H9 (cell line): ENCODE results near the gene RNF167. TPM values are rescaled to one million over a fixed set of nuclear protein-coding genes. Genes with fewer than 3 reads are reported as not detected.

Source experiments
- DNase-seq: peaks from one replicate; pipeline ENCODE4 v3.0.0-alpha.2; 2017
- H2AFZ ChIP-seq: one replicate; pipeline ENCODE4 v1.6.1; 2013; ENCODE audit warnings: mild to moderate bottlenecking, low read length, control low read depth, moderate library complexity
- H2AK5ac ChIP-seq: 2 replicates; pipeline ENCODE4 v1.6.1; 2013; ENCODE audit warnings: low read length, control low read depth, mixed read lengths; ENCODE audit not compliant: insufficient read length
- H2BK120ac ChIP-seq: one replicate; pipeline ENCODE4 v1.6.1; 2013; ENCODE audit warnings: low read depth, mild to moderate bottlenecking, low read length, control low read depth, inconsistent platforms; ENCODE audit not compliant: poor library complexity, severe bottlenecking
- H2BK12ac ChIP-seq: 2 replicates; pipeline ENCODE4 v1.6.1; 2013; ENCODE audit warnings: low read length, control low read depth, mixed read lengths, low read depth; ENCODE audit not compliant: insufficient read length
- H2BK15ac ChIP-seq: 2 replicates; pipeline ENCODE4 v1.6.1; 2013; ENCODE audit warnings: low read depth, low read length, control low read depth
- H2BK20ac ChIP-seq: one replicate; pipeline ENCODE4 v1.6.1; 2013; ENCODE audit warnings: low read depth, mild to moderate bottlenecking, low read length, control low read depth, inconsistent platforms; ENCODE audit not compliant: poor library complexity, severe bottlenecking
- H2BK5ac ChIP-seq: 2 replicates; pipeline ENCODE4 v1.6.1; 2013; ENCODE audit warnings: low read length, control low read depth, mixed read lengths; ENCODE audit not compliant: insufficient read length
- H3K14ac ChIP-seq: 2 replicates; pipeline ENCODE4 v1.6.1; 2013; ENCODE audit warnings: low read length, control low read depth; ENCODE audit not compliant: insufficient read depth
- H3K18ac ChIP-seq: 2 replicates; pipeline ENCODE4 v1.6.1; 2013; ENCODE audit warnings: low read depth, mild to moderate bottlenecking, mixed read lengths, low read length, control low read depth; ENCODE audit not compliant: insufficient read length
- H3K23ac ChIP-seq: 2 replicates; pipeline ENCODE4 v1.6.1; 2013; ENCODE audit warnings: low read length, control low read depth, mixed read lengths, low read depth; ENCODE audit not compliant: insufficient read length
- H3K23me2 ChIP-seq: 2 replicates; pipeline ENCODE4 v1.6.1; 2013; ENCODE audit warnings: low read depth, mild to moderate bottlenecking, mixed read lengths, low read length, control low read depth; ENCODE audit not compliant: insufficient read length, poor library complexity, severe bottlenecking
- H3K27ac ChIP-seq: 2 replicates; pipeline ENCODE4 v1.5.1; 2013; ENCODE audit warnings: low read length, control low read depth, mixed read lengths, low read depth; ENCODE audit not compliant: insufficient read length
- H3K27me3 ChIP-seq: 2 replicates; pipeline ENCODE4 v1.6.1; 2013; ENCODE audit warnings: low read length, control low read depth, inconsistent platforms; ENCODE audit not compliant: insufficient read depth
- H3K4ac ChIP-seq: 2 replicates; pipeline ENCODE4 v1.6.1; 2013; ENCODE audit warnings: low read depth, mild to moderate bottlenecking, control low read depth, inconsistent platforms, low read length, moderate library complexity
- H3K4me1 ChIP-seq: 2 replicates; pipeline ENCODE4 v1.6.1; 2013; ENCODE audit warnings: low read length, control low read depth, inconsistent platforms; ENCODE audit not compliant: insufficient read depth
- H3K4me2 ChIP-seq: 2 replicates; pipeline ENCODE4 v1.6.1; 2013; ENCODE audit warnings: low read length, control low read depth, mixed read lengths; ENCODE audit not compliant: insufficient read length, insufficient read depth
- H3K56ac ChIP-seq: 2 replicates; pipeline ENCODE4 v1.6.1; 2013; ENCODE audit warnings: low read depth, mild to moderate bottlenecking, mixed read lengths, low read length, control low read depth; ENCODE audit not compliant: insufficient read length
- H3K79me1 ChIP-seq: 2 replicates; pipeline ENCODE4 v1.6.1; 2013; ENCODE audit warnings: low read depth, mild to moderate bottlenecking, moderate library complexity, low read length, control low read depth, inconsistent platforms; ENCODE audit not compliant: insufficient read depth, poor library complexity, severe bottlenecking
- H3K79me2 ChIP-seq: 2 replicates; pipeline ENCODE4 v1.6.1; 2013; ENCODE audit warnings: low read length, control low read depth, inconsistent platforms; ENCODE audit not compliant: insufficient read depth
- H3K9ac ChIP-seq: 2 replicates; pipeline ENCODE4 v1.6.1; 2013; ENCODE audit warnings: low read length, control low read depth, mixed read lengths; ENCODE audit not compliant: insufficient read length; ENCODE audit errors: extremely low read depth
- H3K9me3 ChIP-seq: one replicate; pipeline ENCODE4 v1.6.1; 2013; ENCODE audit warnings: low read depth, low read length, inconsistent platforms; ENCODE audit not compliant: control insufficient read depth
- H3T11ph ChIP-seq: one replicate; pipeline ENCODE4 v1.6.1; 2013; ENCODE audit warnings: mild to moderate bottlenecking, low read length, control low read depth, inconsistent platforms
- H4K20me1 ChIP-seq: one replicate; pipeline ENCODE4 v1.6.1; 2013; ENCODE audit not compliant: control insufficient read depth, insufficient read length, insufficient read depth
- H4K5ac ChIP-seq: 2 replicates; pipeline ENCODE4 v1.6.1; 2013; ENCODE audit warnings: low read depth, mild to moderate bottlenecking, mixed read lengths, low read length, control low read depth; ENCODE audit not compliant: insufficient read length
- H4K8ac ChIP-seq: replicated peaks from 2 replicates; pipeline ENCODE4 v1.6.1; 2013; ENCODE audit warnings: low read length, control low read depth, mixed read lengths, low read depth; ENCODE audit not compliant: insufficient read length
- H4K91ac ChIP-seq: 2 replicates; pipeline ENCODE4 v1.6.1; 2013; ENCODE audit warnings: low read depth, mild to moderate bottlenecking, moderate library complexity, mixed read lengths, low read length, control low read depth; ENCODE audit not compliant: insufficient read length
- H3K27ac Mint-ChIP-seq, 3 experiments: 2 replicates in 2 of 3; 3 replicates in 1 of 3; pipeline ENCODE4 v1.8.0; 2020 to 2021; ENCODE audit warnings: mixed read lengths in 3 of 3, mild to moderate bottlenecking in 1 of 3, moderate library complexity in 1 of 3
- H3K27me3 Mint-ChIP-seq: 2 replicates; pipeline ENCODE4 v1.8.0; 2021; ENCODE audit warnings: low read depth, mild to moderate bottlenecking, moderate library complexity, mixed read lengths
- H3K36me3 Mint-ChIP-seq, 3 experiments: 2 replicates in 2 of 3; 3 replicates in 1 of 3; pipeline ENCODE4 v1.8.0; 2020 to 2021; ENCODE audit warnings: low read depth in 3 of 3, mixed read lengths in 3 of 3; ENCODE audit not compliant: insufficient read depth in 1 of 3
- H3K4me1 Mint-ChIP-seq, 2 experiments: 2 replicates each; pipeline ENCODE4 v1.8.0; 2020; ENCODE audit warnings: mixed read lengths in 2 of 2
- H3K4me3 Mint-ChIP-seq, 2 experiments: 2 replicates in 1 of 2; 3 replicates in 1 of 2; pipeline ENCODE4 v1.8.0; 2020 to 2021; ENCODE audit warnings: mild to moderate bottlenecking in 2 of 2, mixed read lengths in 2 of 2, moderate library complexity in 1 of 2
- H3K9me3 Mint-ChIP-seq, 2 experiments: 2 replicates in 1 of 2; 3 replicates in 1 of 2; pipeline ENCODE4 v1.8.0; 2020; ENCODE audit warnings: mild to moderate bottlenecking in 2 of 2, mixed read lengths in 2 of 2, moderate library complexity in 1 of 2
- WGBS: extraction: QIAGEN DNeasy Blood & Tissue Kit; methylation state at CpG from one replicate; pipeline ENCODE4 v1.1.7; 2013; ENCODE audit warnings: missing lambda C conversion rate, low lambda C conversion rate, mixed read lengths; ENCODE audit not compliant: insufficient read length; ENCODE audit errors: extremely low coverage; 5-methylcytosine and 5-hydroxymethylcytosine counted together
- total RNA-seq: library from RNA; stranded (reverse); gene quantifications from 2 replicates; pipeline ENCODE4 v1.2.1, GENCODE V29; 2021
- TF ChIP-seq, protein P1 (sequence below): fragments of 200-600 bp; sonication (generic); conservative IDR thresholded peaks from 3 replicates; pipeline ENCODE4 v1.8.0; 2021; ENCODE audit warnings: antibody characterized with exemption, mild to moderate bottlenecking

The RNF167 gene
- total RNA-seq, 1 experiment from 2014 or later: 134 TPM

DNA sequence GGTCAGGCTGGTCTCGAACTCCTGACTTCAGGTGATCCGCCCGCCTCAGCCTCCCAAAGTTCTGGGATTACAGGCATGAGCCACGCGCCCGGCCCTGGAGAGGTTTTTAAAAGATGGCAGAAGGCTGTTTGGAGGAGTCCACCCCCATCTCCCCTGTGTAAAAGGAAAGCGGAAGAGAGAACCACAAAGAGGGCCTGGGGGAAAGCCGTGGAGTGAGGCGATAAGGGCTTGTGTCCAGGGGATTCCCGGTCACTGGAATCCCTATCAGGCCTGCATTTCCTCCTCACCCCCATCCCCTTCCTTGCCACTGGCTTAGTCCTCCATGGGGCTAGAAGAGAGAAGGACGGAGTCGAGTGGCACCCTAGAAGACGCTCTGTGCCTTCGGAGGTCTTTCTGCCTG, 8.1 kb upstream of the RNF167 start, which contains the start of gene GP1BA:
GP1BA (plus strand) TSS at position 315 of the 400 bp plus-strand sequence. CDS start 328 bp downstream, outside the sequence.
- Histone ChIP-seq H3K18ac (no peak within 1 kb of the TSS), H2AK5ac (no peak within 1 kb of the TSS), H4K20me1 (peaks cover 3% of the 10 kb centered on the region), H4K91ac (no peak within 1 kb of the TSS), H3K79me1 (no peaks in the 10 kb centered on the region), H3K27ac (no peak within 1 kb of the TSS), H4K8ac (no peak within 1 kb of the TSS), H3K27me3 (no peaks in the 10 kb centered on the region), H3K4ac (no peak within 1 kb of the TSS), H2AFZ (no peak within 1 kb of the TSS), H3K56ac (no peak within 1 kb of the TSS), H3K4me2 (no peak within 1 kb of the TSS), H3K79me2 (no peaks in the 10 kb centered on the region), H2BK20ac (no peak within 1 kb of the TSS), H3K9me3 (no peaks in the 10 kb centered on the region), H2BK120ac (no peak within 1 kb of the TSS), H4K5ac (no peak within 1 kb of the TSS), H2BK12ac (no peak within 1 kb of the TSS), H3T11ph (no peak within 1 kb of the TSS), H3K23ac (no peak within 1 kb of the TSS), H3K4me1 (no peaks in the 10 kb centered on the region), H2BK5ac (no peak within 1 kb of the TSS), H3K23me2 (no peaks in the 10 kb centered on the region), H3K9ac (no peak within 1 kb of the TSS), H3K14ac (0 out of 2 replicates have a peak within 1 kb of the TSS, but pooled peaks have one; percentile 35), H2BK15ac (no peak within 1 kb of the TSS)
- WGBS: no CpG with 5 or more reads among the region's 14 CpGs
- TF ChIP-seq, protein P1, sequence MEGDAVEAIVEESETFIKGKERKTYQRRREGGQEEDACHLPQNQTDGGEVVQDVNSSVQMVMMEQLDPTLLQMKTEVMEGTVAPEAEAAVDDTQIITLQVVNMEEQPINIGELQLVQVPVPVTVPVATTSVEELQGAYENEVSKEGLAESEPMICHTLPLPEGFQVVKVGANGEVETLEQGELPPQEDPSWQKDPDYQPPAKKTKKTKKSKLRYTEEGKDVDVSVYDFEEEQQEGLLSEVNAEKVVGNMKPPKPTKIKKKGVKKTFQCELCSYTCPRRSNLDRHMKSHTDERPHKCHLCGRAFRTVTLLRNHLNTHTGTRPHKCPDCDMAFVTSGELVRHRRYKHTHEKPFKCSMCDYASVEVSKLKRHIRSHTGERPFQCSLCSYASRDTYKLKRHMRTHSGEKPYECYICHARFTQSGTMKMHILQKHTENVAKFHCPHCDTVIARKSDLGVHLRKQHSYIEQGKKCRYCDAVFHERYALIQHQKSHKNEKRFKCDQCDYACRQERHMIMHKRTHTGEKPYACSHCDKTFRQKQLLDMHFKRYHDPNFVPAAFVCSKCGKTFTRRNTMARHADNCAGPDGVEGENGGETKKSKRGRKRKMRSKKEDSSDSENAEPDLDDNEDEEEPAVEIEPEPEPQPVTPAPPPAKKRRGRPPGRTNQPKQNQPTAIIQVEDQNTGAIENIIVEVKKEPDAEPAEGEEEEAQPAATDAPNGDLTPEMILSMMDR: no peak
- Mint-ChIP-seq H3K4me3 (no peak within 1 kb of the TSS), H3K27me3 (no peaks in the 10 kb centered on the region; the same call in 1 of the 2 replicates), H3K27ac (peak within 1 kb of the TSS in 1 of 3 experiments; percentile 87; a peak in 2 of 7 replicates), H3K4me1 (peaks cover 16 to 19% of the 10 kb centered on the region in 2 experiments), H3K36me3 (peaks cover 5 to 37% (median 15%) of the 10 kb centered on the region in 3 experiments), H3K9me3 (no peaks in the 10 kb centered on the region)
- DNase-seq: no peak
